ENCODE results near the gene PIK3C3. TPM values are rescaled to one million over a fixed set of nuclear protein-coding genes. Genes with fewer than 3 reads are reported as not detected.

Gene PIK3C3
- polyA plus RNA-seq, 1 of the 3 experiments (the other 2 are of a cell fraction) = 26.9 TPM

DNA sequence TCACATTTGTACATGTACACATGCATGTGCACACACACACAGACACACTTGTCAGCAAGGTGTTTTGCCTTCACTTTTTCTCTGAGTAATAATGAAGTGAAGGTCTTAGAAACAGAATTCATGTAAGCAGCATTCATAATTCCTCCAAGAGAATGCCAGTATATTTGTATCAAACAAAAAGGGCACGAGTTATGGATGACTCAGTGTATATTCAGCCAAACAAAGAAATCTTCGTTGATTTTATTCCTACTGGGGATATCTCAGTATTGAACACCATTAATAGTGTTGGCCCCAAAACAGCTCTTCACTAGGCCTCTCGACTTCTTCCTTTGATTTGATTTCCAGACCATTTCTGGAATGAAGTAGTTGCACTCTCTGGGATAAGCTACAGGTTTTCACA, 125.3 kb downstream of the PIK3C3 start:
- H3F3A ChIP-seq (replicated peaks; ENCODE audit: insufficient read depth) = peaks cover 28% of the 10 kb centered on the region
- H3K9me3 ChIP-seq = no peaks in the 10 kb centered on the region
- H3K4me1 ChIP-seq (ENCODE audit: control insufficient read depth in 1 of 2, insufficient read depth in 2 of 2, low read depth in 1 of 2, low read length in 1 of 2) = no peaks in the 10 kb centered on the region; a peak in 1 of 4 replicates
- H3K9me2 ChIP-seq = no peaks in the 10 kb centered on the region
- H3K9ac ChIP-seq = no peak overlapping the region
- TF ChIP-seq RAD21 (IDR thresholded peaks at IDR 0.05; ENCODE audit: low read length) = no peak
- TF ChIP-seq, protein P1, sequence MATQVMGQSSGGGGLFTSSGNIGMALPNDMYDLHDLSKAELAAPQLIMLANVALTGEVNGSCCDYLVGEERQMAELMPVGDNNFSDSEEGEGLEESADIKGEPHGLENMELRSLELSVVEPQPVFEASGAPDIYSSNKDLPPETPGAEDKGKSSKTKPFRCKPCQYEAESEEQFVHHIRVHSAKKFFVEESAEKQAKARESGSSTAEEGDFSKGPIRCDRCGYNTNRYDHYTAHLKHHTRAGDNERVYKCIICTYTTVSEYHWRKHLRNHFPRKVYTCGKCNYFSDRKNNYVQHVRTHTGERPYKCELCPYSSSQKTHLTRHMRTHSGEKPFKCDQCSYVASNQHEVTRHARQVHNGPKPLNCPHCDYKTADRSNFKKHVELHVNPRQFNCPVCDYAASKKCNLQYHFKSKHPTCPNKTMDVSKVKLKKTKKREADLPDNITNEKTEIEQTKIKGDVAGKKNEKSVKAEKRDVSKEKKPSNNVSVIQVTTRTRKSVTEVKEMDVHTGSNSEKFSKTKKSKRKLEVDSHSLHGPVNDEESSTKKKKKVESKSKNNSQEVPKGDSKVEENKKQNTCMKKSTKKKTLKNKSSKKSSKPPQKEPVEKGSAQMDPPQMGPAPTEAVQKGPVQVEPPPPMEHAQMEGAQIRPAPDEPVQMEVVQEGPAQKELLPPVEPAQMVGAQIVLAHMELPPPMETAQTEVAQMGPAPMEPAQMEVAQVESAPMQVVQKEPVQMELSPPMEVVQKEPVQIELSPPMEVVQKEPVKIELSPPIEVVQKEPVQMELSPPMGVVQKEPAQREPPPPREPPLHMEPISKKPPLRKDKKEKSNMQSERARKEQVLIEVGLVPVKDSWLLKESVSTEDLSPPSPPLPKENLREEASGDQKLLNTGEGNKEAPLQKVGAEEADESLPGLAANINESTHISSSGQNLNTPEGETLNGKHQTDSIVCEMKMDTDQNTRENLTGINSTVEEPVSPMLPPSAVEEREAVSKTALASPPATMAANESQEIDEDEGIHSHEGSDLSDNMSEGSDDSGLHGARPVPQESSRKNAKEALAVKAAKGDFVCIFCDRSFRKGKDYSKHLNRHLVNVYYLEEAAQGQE (IDR thresholded peaks at IDR 0.05; ENCODE audit: low read depth, low read length) = no peak
- TF ChIP-seq, protein P2, sequence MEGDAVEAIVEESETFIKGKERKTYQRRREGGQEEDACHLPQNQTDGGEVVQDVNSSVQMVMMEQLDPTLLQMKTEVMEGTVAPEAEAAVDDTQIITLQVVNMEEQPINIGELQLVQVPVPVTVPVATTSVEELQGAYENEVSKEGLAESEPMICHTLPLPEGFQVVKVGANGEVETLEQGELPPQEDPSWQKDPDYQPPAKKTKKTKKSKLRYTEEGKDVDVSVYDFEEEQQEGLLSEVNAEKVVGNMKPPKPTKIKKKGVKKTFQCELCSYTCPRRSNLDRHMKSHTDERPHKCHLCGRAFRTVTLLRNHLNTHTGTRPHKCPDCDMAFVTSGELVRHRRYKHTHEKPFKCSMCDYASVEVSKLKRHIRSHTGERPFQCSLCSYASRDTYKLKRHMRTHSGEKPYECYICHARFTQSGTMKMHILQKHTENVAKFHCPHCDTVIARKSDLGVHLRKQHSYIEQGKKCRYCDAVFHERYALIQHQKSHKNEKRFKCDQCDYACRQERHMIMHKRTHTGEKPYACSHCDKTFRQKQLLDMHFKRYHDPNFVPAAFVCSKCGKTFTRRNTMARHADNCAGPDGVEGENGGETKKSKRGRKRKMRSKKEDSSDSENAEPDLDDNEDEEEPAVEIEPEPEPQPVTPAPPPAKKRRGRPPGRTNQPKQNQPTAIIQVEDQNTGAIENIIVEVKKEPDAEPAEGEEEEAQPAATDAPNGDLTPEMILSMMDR (IDR thresholded peaks at IDR 0.05) = no peak
- TF ChIP-seq GATA2 (CRISPR knock-in tag; IDR thresholded peaks at IDR 0.05) = no peak
- no peak for TF ChIP-seq EZH2phosphoT487 (IDR thresholded peaks at IDR 0.05; ENCODE audit: borderline replicate concordance, low read depth)
- no peak for TF ChIP-seq TAF1 (IDR thresholded peaks at IDR 0.05; ENCODE audit: borderline replicate concordance, low read depth, low read length)
- TF ChIP-seq RFX5 (IDR thresholded peaks at IDR 0.05; ENCODE audit: low read length) = no peak
- TF ChIP-seq RCOR1 (IDR thresholded peaks at IDR 0.05; ENCODE audit: low read length) = no peak
- no peak for TF ChIP-seq GABPA (IDR thresholded peaks at IDR 0.05; ENCODE audit: low read depth)
- no peak for TF ChIP-seq EP300 (IDR thresholded peaks at IDR 0.05; ENCODE audit: borderline replicate concordance in 1 of 2, low read depth in 1 of 2, low read length in 1 of 2)
- TF ChIP-seq ELF1 (IDR thresholded peaks at IDR 0.05) = no peak
- TF ChIP-seq SMC3 (IDR thresholded peaks at IDR 0.05; ENCODE audit: low read depth, low read length) = no peak
- no peak for TF ChIP-seq POLR2AphosphoS5 (IDR thresholded peaks at IDR 0.05; ENCODE audit: low read depth, low read length)
- no peak for TF ChIP-seq MEF2A (IDR thresholded peaks at IDR 0.05; ENCODE audit: borderline replicate concordance, low read depth)
- H3K79me2 ChIP-seq (ENCODE audit: insufficient read depth) = no peaks in the 10 kb centered on the region
- H3K27me3 ChIP-seq (ENCODE audit: insufficient read depth) = no peaks in the 10 kb centered on the region
- CTCF ChIA-PET = no interaction called here
- H3K4me3 ChIP-seq (ENCODE audit: low read depth in 2 of 2, low read length in 1 of 2) = no peak overlapping the region
- H3K4me2 ChIP-seq = no peak overlapping the region
- POLR2A ChIA-PET = no interaction called here
- no peaks in the 10 kb centered on the region for H4K20me1 ChIP-seq (ENCODE audit: insufficient read depth)
- H3K27ac ChIP-seq (ENCODE audit: low read depth in 2 of 2, low read length in 1 of 2) = no peak overlapping the region
- H3K36me3 ChIP-seq (replicated peaks in 1 of 2; ENCODE audit: control insufficient read depth in 1 of 2, insufficient read depth in 2 of 2, low read length in 1 of 2) = peaks cover 53 to 76% of the 10 kb centered on the region in 2 experiments
- DNase-seq = no peak
- 83% methylated on average over 3 of the region's 3 CpGs for WGBS (ENCODE audit: low lambda C conversion rate)
- no peak overlapping the region for H2AFZ ChIP-seq (ENCODE audit: low read depth)

Data from SK-N-SH (cell line).